ENCODE data around the gene STPG2. TPM values are rescaled to one million over a fixed set of nuclear protein-coding genes. Genes with fewer than 3 reads are reported as not detected.

STPG2 gene
- total RNA-seq, 2 donors from 2014 or later = not detected

DNA sequence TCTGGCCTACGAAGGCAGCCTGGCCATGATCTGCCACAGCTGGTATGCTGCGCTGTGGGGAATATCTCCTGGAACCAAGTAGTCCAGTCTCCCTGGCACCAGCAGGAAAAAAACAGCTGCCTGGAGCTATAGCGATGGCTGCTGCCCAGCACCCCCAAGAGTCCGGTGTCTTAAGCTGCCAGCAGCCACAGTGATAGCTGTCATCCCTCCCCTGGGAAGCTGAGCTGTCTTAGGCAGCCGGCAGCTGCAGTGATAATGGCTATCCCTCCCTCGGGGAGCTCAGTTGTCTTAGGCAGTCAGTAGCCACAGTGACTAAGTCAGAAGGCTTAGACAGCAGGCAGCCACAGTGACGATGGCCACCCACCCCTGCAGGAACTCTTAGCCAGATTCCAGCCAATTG lies 205.1 kb downstream of the STPG2 start:
- TF ChIP-seq, protein P1, sequence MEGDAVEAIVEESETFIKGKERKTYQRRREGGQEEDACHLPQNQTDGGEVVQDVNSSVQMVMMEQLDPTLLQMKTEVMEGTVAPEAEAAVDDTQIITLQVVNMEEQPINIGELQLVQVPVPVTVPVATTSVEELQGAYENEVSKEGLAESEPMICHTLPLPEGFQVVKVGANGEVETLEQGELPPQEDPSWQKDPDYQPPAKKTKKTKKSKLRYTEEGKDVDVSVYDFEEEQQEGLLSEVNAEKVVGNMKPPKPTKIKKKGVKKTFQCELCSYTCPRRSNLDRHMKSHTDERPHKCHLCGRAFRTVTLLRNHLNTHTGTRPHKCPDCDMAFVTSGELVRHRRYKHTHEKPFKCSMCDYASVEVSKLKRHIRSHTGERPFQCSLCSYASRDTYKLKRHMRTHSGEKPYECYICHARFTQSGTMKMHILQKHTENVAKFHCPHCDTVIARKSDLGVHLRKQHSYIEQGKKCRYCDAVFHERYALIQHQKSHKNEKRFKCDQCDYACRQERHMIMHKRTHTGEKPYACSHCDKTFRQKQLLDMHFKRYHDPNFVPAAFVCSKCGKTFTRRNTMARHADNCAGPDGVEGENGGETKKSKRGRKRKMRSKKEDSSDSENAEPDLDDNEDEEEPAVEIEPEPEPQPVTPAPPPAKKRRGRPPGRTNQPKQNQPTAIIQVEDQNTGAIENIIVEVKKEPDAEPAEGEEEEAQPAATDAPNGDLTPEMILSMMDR (IDR thresholded peaks at IDR 0.05) = no peak
- ATAC-seq (ENCODE audit: insufficient number of reproducible peaks, low FRiP score, low read depth) = no peak
- H3K4me1 ChIP-seq (ENCODE audit: control insufficient read depth in 1 of 2, low read depth in 2 of 2) = no peaks in the 10 kb centered on the region
- H3K27ac ChIP-seq = no peak overlapping the region
- DNase-seq (ENCODE audit: low spot score) = no peak
- no peaks in the 10 kb centered on the region for H3K36me3 ChIP-seq
- H3K4me3 ChIP-seq = no peak overlapping the region
- H3K9me3 ChIP-seq = peaks cover 19% of the 10 kb centered on the region
- no peaks in the 10 kb centered on the region for H3K27me3 ChIP-seq (replicated peaks; ENCODE audit: insufficient read depth)

DNA sequence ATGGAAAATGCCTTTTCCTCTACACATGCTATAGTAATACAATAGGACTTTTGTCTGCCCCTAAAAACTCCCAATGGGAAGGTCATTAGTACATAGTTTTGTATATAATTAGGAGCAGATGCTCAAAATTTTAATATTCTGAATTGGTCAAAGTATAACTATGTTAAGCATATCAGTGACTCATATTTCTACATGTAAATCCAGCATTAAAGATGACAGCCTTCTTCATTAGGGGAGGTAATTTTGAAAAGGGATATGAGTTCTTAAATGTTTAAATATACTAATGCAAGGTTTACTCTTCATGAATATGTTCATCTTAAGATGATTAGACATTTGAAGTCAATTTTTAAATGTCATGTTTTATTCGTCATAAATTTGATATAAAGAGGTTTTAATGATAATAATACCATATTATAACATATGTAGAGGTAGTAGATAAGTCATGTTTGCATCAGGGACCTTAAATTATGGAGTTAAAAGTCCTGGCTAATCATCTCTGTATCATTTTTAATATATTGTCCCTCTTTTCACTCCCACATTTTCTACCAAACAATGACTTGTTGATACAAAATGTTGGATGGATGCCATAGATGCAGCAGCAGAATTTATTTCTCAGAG lies 218.8 kb downstream of the STPG2 start:
- no peaks in the 10 kb centered on the region for H3K9me3 ChIP-seq
- no peaks in the 10 kb centered on the region for H3K4me1 ChIP-seq (ENCODE audit: control insufficient read depth in 1 of 2, low read depth in 2 of 2)
- H3K4me3 ChIP-seq = no peak overlapping the region
- no peaks in the 10 kb centered on the region for H3K36me3 ChIP-seq
- no peaks in the 10 kb centered on the region for H3K27me3 ChIP-seq (replicated peaks; ENCODE audit: insufficient read depth)
- H3K27ac ChIP-seq = no peak overlapping the region
- ATAC-seq (ENCODE audit: insufficient number of reproducible peaks, low FRiP score, low read depth) (no peak), DNase-seq (ENCODE audit: low spot score) (no peak)
- TF ChIP-seq, protein P1 (IDR thresholded peaks at IDR 0.05) = no peak

DNA sequence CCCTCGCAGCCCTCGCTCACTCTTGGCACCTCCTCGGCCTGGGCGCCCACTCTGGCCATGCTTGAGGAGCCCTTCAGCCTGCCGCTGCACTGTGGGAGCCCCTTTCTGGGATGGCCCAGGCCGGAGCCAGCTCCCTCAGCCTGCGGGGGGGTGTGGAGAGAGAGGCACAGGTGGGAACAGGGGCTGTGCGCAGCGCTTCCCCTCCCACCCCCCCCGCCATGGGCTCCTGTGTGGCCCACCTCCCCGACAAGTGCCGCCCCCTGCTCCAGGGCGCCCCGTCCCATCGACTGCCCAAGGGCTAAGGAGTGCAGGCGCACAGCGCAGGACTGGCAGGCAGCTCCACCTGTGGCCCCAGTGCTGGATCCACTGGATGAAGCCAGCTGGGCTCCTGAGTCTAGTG lies 220.2 kb downstream of the STPG2 start:
- H3K27ac ChIP-seq = no peak overlapping the region
- H3K9me3 ChIP-seq = no peaks in the 10 kb centered on the region
- no peaks in the 10 kb centered on the region for H3K36me3 ChIP-seq
- H3K4me1 ChIP-seq (ENCODE audit: control insufficient read depth in 1 of 2, low read depth in 2 of 2) = no peaks in the 10 kb centered on the region
- H3K4me3 ChIP-seq = no peak overlapping the region
- no peaks in the 10 kb centered on the region for H3K27me3 ChIP-seq (replicated peaks; ENCODE audit: insufficient read depth)
- DNase-seq (ENCODE audit: low spot score) (no peak), ATAC-seq (ENCODE audit: insufficient number of reproducible peaks, low FRiP score, low read depth) (no peak)
- TF ChIP-seq, protein P1 (IDR thresholded peaks at IDR 0.05) = no peak

DNA sequence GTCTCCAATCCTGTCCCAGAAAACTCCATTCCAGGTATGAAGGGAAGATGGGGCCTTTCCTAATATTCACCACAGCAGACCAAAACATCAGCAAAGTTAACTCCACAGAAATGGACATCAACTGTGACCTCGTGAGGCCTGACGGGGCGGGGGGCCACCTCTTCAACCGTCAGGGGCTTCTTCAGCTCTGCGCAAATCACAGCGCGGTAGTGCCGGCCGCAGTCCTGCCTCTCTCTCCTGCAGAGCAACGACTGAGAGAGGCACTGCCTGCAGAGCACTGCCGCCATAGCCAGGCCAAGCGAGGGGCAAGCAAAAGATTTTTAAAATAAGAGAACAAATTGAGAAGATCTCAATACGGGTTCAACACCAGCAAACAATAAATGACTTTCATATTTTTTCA lies 226.2 kb downstream of the STPG2 start:
- Histone ChIP-seq H3K27me3 (replicated peaks; ENCODE audit: insufficient read depth) (no peaks in the 10 kb centered on the region), H3K36me3 (no peaks in the 10 kb centered on the region), H3K4me3 (no peak overlapping the region), H3K27ac (no peak overlapping the region), H3K9me3 (no peaks in the 10 kb centered on the region), H3K4me1 (ENCODE audit: control insufficient read depth in 1 of 2, low read depth in 2 of 2) (no peaks in the 10 kb centered on the region)
- TF ChIP-seq, protein P1 (IDR thresholded peaks at IDR 0.05) = no peak
- no peak for DNase-seq (ENCODE audit: low spot score)
- no peak for ATAC-seq (ENCODE audit: insufficient number of reproducible peaks, low FRiP score, low read depth)

DNA sequence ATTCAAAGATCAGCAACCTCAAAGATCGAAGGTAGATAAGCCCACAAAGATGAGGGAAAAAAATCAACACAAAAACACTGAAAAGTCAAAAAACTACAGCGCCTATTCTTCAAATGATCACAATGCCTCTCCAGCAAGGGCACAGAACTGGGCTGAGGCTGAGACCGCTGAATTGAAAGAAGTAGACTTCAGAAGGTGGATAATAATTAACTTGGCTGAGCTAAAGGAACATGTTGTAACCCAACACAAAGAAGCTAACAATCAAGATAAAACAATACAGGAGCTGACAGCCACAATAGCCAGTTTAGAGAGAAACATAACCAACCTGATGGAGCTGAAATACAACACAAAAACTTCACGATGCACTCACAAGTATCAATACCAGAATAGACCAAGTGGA lies 231.1 kb downstream of the STPG2 start:
- ATAC-seq (ENCODE audit: insufficient number of reproducible peaks, low FRiP score, low read depth) (no peak), DNase-seq (ENCODE audit: low spot score) (no peak)
- H3K4me1 ChIP-seq (ENCODE audit: control insufficient read depth in 1 of 2, low read depth in 2 of 2) = no peaks in the 10 kb centered on the region
- H3K36me3 ChIP-seq = no peaks in the 10 kb centered on the region
- TF ChIP-seq, protein P1 (IDR thresholded peaks at IDR 0.05) = no peak
- H3K27me3 ChIP-seq (replicated peaks; ENCODE audit: insufficient read depth) = no peaks in the 10 kb centered on the region
- H3K4me3 ChIP-seq = no peak overlapping the region
- H3K9me3 ChIP-seq = no peaks in the 10 kb centered on the region
- H3K27ac ChIP-seq = no peak overlapping the region

All from thoracic aorta (tissue), 2 donors.